Limb (tissue), 2 donors: ENCODE measurements around the gene RPS15.

Experiments used
- DNase-seq, 2 donors: peaks; one replicate each; pipeline ENCODE4 v3.0.0-alpha.2; 2016; ENCODE audit errors: extremely low spot score in 2 of 2

Gene RPS15

GRCh38 chr19:1481893-1482360 is 43.7 kb downstream of the RPS15 start:
- DNase-seq: no peak

GRCh38 chr19:1482361-1483130 is 44.4 kb downstream of the RPS15 start:
- DNase-seq: no peak

- DNase-seq: no peak
Observed at GRCh38 chr19:1483131-1483978, 45.2 kb downstream of the RPS15 start.

- DNase-seq: no peak
Observed at GRCh38 chr19:1483979-1484428, 45.8 kb downstream of the RPS15 start.

GRCh38 chr19:1486720-1487575 is 48.8 kb downstream of the RPS15 start:
- DNase-seq: no peak

GRCh38 chr19:1487576-1488281 is 49.5 kb downstream of the RPS15 start:
- DNase-seq: no peak

- no peak for DNase-seq
Observed at GRCh38 chr19:1488282-1488601, 50.0 kb downstream of the RPS15 start.

- DNase-seq: peak in 1 of 2 donors; percentile 53
Observed at GRCh38 chr19:1489463-1490310, 51.5 kb downstream of the RPS15 start.
